ENCODE data around the gene MFRP. TPM values are rescaled to one million over a fixed set of nuclear protein-coding genes. Genes with fewer than 3 reads are reported as not detected.

Gene MFRP
- total and polyA plus RNA-seq, 10 of the 15 experiments (the other 5 are each of a cell fraction or from before 2014, with no cell fraction given) = not detected

DNA sequence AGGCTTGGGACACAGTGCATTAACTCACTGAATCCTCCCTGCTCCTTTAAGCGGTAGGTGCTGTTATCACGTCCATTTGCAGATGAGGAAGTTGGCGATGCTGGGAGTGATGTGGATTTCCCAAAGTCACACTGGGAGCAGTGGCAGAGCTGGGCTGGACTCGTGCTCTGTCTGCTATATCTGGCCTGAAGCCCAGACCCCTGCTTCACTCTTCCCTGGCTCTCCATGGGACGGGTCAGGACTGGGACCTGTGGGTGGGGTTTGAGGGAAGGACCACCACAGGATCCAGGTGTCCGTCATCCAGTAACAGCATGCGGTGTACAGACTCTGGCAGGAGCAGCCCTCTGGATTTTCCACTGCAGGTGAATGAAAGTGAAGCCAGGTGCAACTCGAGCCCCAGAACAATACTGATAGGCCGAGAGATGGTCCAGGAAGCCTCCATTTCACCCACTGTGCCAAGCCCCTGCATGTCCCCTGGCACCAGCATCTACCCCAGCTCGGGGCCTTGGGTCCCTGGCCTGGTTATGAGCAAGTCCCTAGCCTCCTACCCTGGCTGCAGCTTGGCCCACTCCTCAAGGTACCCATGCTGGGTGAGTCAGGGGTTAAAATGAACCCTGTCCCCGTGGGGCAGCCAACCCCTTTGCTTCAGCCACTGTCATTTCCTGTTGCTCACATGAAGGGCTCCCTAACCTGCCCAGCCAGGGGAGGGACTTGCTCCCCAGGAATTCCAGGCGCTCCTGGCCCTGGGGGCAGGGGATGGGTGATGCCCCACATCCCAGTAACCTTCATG lies 30.8 kb upstream of the MFRP start:
- RAD21 ChIA-PET (ENCODE audit: unreplicated experiment) = interaction anchor here (2.1 to 5.1 kb wide), 4 partner anchors 10 to 97 kb away, joined by 6 to 47 read pairs (median 15); no protein-coding TSS in a partner anchor
- in situ Hi-C loops (cut with MboI) = no loop called here
- BruUV-seq (replicated peaks) = no TSS peak
- CTCF ChIA-PET = interaction anchor here (1.0 to 17.9 kb wide), 4 partner anchors 20 to 98 kb away, joined by 3 to 183 read pairs (median 7); no protein-coding TSS in a partner anchor
- Histone ChIP-seq H3K27ac (ENCODE audit: control insufficient read depth, insufficient read depth) (no peak overlapping the region), H3K27me3 (replicated peaks in 1 of 2; ENCODE audit: control insufficient read depth in 2 of 2, insufficient read depth in 2 of 2, low read length in 1 of 2) (peaks cover 0 to 8% of the 10 kb centered on the region in 2 experiments; a peak in 3 of 4 replicates), H3K36me3 (ENCODE audit: control insufficient read depth in 2 of 2, insufficient read depth in 2 of 2, low read length in 1 of 2) (no peaks in the 10 kb centered on the region), H3K9me3 (replicated peaks; ENCODE audit: control insufficient read depth, insufficient read depth, low read length) (no peaks in the 10 kb centered on the region), H2AFZ (ENCODE audit: control insufficient read depth, low read depth, low read length) (no peak overlapping the region), H3K79me2 (ENCODE audit: control insufficient read depth, insufficient read depth, low read length) (no peaks in the 10 kb centered on the region), H3K4me1 (ENCODE audit: control insufficient read depth, insufficient read depth, low read length) (0 out of 2 replicates have a peak, but pooled peaks cover 3% of the 10 kb centered on the region), H3K9ac (ENCODE audit: control insufficient read depth, insufficient read depth, low read length) (no peak overlapping the region), H3K4me3 (no peak overlapping the region), H4K20me1 (ENCODE audit: control insufficient read depth, insufficient read depth) (no peaks in the 10 kb centered on the region), H3K4me2 (ENCODE audit: control insufficient read depth, insufficient read depth) (no peak overlapping the region)
- SMC1A ChIA-PET (ENCODE audit: uncharacterized antibody, unreplicated experiment) = interaction anchor here (1.3 kb wide), 1 partner anchor 9 kb away, joined by 5 read pairs; no protein-coding TSS in a partner anchor
- WGBS (ENCODE audit: insufficient coverage, insufficient replicate concordance, low lambda C conversion rate, missing lambda C conversion rate) = 36% methylated on average over 12 of the region's 12 CpGs
- no peak for ATAC-seq
- FAIRE-seq = no peak
- intact Hi-C loops (cut with micrococcal nuclease; ENCODE audit: unreplicated experiment) = no loop called here
- no peak for DNase-seq (ENCODE audit: low read depth, low spot score)
- TF ChIP-seq CHD2 (IDR thresholded peaks at IDR 0.05; ENCODE audit: borderline replicate concordance, low read depth, low read length) (no peak), MXI1 (IDR thresholded peaks at IDR 0.05; ENCODE audit: low read depth, low read length) (no peak), ZNF217 (IDR thresholded peaks at IDR 0.05) (no peak), RAD21 (IDR thresholded peaks at IDR 0.05; ENCODE audit: insufficient read depth, low read depth, low read length) (no peak), CHD4 (IDR thresholded peaks at IDR 0.05) (no peak), ZNF622 (IDR thresholded peaks at IDR 0.05) (no peak), JUNB (IDR thresholded peaks at IDR 0.05) (no peak), NR2F1 (conservative IDR thresholded peaks at IDR 0.05) (no peak), POLR2AphosphoS2 (IDR thresholded peaks at IDR 0.05; ENCODE audit: low read depth, low read length) (no peak), TAF1 (IDR thresholded peaks at IDR 0.05; ENCODE audit: borderline replicate concordance, low read depth, low read length) (no peak), POLR2AphosphoS5 (IDR thresholded peaks at IDR 0.05; ENCODE audit: low read length) (no peak), HCFC1 (IDR thresholded peaks at IDR 0.05; ENCODE audit: low read length) (no peak), ZSCAN29 (IDR thresholded peaks at IDR 0.05) (no peak), ZZZ3 (IDR thresholded peaks at IDR 0.05; ENCODE audit: control insufficient read depth, insufficient read length, low read depth) (no peak), HDGF (IDR thresholded peaks at IDR 0.05) (no peak), IKZF2 (IDR thresholded peaks at IDR 0.05) (no peak)
- TF ChIP-seq, protein P1, sequence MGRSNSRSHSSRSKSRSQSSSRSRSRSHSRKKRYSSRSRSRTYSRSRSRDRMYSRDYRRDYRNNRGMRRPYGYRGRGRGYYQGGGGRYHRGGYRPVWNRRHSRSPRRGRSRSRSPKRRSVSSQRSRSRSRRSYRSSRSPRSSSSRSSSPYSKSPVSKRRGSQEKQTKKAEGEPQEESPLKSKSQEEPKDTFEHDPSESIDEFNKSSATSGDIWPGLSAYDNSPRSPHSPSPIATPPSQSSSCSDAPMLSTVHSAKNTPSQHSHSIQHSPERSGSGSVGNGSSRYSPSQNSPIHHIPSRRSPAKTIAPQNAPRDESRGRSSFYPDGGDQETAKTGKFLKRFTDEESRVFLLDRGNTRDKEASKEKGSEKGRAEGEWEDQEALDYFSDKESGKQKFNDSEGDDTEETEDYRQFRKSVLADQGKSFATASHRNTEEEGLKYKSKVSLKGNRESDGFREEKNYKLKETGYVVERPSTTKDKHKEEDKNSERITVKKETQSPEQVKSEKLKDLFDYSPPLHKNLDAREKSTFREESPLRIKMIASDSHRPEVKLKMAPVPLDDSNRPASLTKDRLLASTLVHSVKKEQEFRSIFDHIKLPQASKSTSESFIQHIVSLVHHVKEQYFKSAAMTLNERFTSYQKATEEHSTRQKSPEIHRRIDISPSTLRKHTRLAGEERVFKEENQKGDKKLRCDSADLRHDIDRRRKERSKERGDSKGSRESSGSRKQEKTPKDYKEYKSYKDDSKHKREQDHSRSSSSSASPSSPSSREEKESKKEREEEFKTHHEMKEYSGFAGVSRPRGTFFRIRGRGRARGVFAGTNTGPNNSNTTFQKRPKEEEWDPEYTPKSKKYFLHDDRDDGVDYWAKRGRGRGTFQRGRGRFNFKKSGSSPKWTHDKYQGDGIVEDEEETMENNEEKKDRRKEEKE (IDR thresholded peaks at IDR 0.05) = no peak
- TF ChIP-seq, protein P2, sequence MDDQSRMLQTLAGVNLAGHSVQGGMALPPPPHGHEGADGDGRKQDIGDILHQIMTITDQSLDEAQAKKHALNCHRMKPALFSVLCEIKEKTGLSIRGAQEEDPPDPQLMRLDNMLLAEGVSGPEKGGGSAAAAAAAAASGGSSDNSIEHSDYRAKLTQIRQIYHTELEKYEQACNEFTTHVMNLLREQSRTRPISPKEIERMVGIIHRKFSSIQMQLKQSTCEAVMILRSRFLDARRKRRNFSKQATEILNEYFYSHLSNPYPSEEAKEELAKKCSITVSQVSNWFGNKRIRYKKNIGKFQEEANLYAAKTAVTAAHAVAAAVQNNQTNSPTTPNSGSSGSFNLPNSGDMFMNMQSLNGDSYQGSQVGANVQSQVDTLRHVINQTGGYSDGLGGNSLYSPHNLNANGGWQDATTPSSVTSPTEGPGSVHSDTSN (IDR thresholded peaks at IDR 0.05; ENCODE audit: insufficient replicate concordance, low read depth, low read length) = no peak
- TF ChIP-seq, protein P3, sequence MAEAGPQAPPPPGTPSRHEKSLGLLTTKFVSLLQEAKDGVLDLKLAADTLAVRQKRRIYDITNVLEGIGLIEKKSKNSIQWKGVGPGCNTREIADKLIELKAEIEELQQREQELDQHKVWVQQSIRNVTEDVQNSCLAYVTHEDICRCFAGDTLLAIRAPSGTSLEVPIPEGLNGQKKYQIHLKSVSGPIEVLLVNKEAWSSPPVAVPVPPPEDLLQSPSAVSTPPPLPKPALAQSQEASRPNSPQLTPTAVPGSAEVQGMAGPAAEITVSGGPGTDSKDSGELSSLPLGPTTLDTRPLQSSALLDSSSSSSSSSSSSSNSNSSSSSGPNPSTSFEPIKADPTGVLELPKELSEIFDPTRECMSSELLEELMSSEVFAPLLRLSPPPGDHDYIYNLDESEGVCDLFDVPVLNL (IDR thresholded peaks at IDR 0.05; ENCODE audit: low read depth, low read length) = no peak
- POLR2A ChIA-PET = no interaction called here
